Progenitor cell of endocrine pancreas (in vitro differentiated cells): ENCODE data around the gene AXL. TPM values are rescaled to one million over a fixed set of nuclear protein-coding genes. Genes with fewer than 3 reads are reported as not detected.
A peak's percentile ranks its signal among the peaks of the same experiment; 100 is the strongest.

Source experiments
- DNase-seq: peaks from one replicate; pipeline ENCODE4 v3.0.0; 2021; ENCODE audit warnings: low spot score; ENCODE audit not compliant: unreplicated experiment
- H3K27ac Mint-ChIP-seq: 2 replicates; pipeline ENCODE4 v1.8.0; 2021; ENCODE audit warnings: mild to moderate bottlenecking, moderate library complexity, mixed read lengths
- H3K27me3 Mint-ChIP-seq: 2 replicates; pipeline ENCODE4 v1.8.0; 2021; ENCODE audit warnings: mixed read lengths
- H3K36me3 Mint-ChIP-seq: 2 replicates; pipeline ENCODE4 v1.8.0; 2022; ENCODE audit warnings: mixed read lengths; ENCODE audit not compliant: insufficient read depth
- H3K4me1 Mint-ChIP-seq: 2 replicates; pipeline ENCODE4 v1.8.0; 2021; ENCODE audit warnings: low read depth, mixed read lengths
- H3K4me3 Mint-ChIP-seq: 2 replicates; pipeline ENCODE4 v1.8.0; 2021; ENCODE audit warnings: low read depth, mild to moderate bottlenecking, moderate library complexity, mixed read lengths
- H3K9me3 Mint-ChIP-seq: 2 replicates; pipeline ENCODE4 v1.8.0; 2021; ENCODE audit warnings: low read depth, mixed read lengths
- total RNA-seq: library from RNA; stranded (reverse); gene quantifications from 2 replicates; pipeline ENCODE4 v1.2.1, GENCODE V29; 2021
- TF ChIP-seq, protein P1 (sequence below): fragments of 200-600 bp; sonication (generic); IDR thresholded peaks from one replicate; pipeline ENCODE4 v1.5.0; 2021; ENCODE audit warnings: antibody characterized with exemption, mild to moderate bottlenecking; ENCODE audit not compliant: unreplicated experiment

AXL gene
- total RNA-seq, 1 donor from 2014 or later = 14.8 TPM

DNA sequence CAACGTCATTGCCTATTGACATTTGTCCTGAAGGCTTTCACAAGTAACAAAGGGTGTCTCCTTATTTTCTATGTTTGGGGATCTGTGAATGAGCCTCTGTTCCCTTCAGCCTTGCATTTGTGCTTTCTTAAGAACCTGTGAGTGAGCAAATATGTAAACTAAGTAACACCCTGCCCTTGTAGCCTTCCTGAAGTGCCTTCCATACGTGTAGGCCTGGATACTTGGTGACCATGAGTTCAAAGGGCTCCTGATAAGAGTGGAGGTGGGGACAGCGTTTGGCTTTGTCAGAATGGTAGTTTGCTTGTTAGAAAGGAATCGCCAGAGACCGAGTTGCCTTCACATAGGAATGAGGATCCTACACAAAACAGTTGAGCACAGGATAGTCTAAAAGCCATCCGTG lies 76.5 kb downstream of the AXL start:
- Mint-ChIP-seq H3K27me3 (no peaks in the 10 kb centered on the region), H3K27ac (peak overlapping the region; percentile 89), H3K9me3 (no peaks in the 10 kb centered on the region), H3K36me3 (peaks cover 41% of the 10 kb centered on the region), H3K4me1 (peaks cover 26% of the 10 kb centered on the region), H3K4me3 (no peak overlapping the region)
- TF ChIP-seq, protein P1, sequence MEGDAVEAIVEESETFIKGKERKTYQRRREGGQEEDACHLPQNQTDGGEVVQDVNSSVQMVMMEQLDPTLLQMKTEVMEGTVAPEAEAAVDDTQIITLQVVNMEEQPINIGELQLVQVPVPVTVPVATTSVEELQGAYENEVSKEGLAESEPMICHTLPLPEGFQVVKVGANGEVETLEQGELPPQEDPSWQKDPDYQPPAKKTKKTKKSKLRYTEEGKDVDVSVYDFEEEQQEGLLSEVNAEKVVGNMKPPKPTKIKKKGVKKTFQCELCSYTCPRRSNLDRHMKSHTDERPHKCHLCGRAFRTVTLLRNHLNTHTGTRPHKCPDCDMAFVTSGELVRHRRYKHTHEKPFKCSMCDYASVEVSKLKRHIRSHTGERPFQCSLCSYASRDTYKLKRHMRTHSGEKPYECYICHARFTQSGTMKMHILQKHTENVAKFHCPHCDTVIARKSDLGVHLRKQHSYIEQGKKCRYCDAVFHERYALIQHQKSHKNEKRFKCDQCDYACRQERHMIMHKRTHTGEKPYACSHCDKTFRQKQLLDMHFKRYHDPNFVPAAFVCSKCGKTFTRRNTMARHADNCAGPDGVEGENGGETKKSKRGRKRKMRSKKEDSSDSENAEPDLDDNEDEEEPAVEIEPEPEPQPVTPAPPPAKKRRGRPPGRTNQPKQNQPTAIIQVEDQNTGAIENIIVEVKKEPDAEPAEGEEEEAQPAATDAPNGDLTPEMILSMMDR = no peak
- no peak for DNase-seq

DNA sequence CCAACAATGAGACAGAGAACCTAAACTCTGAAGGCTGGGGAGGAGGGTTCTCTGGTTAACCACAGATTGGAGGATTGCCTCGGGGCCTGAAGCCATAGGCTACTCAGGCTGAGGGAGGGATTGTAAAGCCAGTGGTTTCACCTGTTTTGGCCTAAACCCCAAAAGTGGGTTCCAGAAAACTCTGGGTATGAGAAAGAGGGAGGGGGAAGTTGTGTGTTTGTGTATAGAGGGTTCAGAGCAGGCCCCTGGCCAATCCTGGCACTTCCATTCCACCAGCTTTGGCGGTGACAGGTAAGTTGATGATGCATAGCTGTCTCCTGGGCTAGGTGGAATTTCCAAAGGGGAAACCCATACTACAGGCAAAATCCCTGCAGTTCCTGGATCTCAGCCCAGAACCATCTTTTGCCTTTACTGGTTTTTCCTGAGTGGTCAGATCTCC lies 77.4 kb downstream of the AXL start:
- TF ChIP-seq, protein P1 = no peak
- Mint-ChIP-seq H3K4me3 (no peak overlapping the region), H3K9me3 (no peaks in the 10 kb centered on the region), H3K36me3 (peaks cover 44% of the 10 kb centered on the region), H3K27ac (peak overlapping the region; percentile 89), H3K27me3 (no peaks in the 10 kb centered on the region), H3K4me1 (peaks cover 26% of the 10 kb centered on the region)
- no peak for DNase-seq

DNA sequence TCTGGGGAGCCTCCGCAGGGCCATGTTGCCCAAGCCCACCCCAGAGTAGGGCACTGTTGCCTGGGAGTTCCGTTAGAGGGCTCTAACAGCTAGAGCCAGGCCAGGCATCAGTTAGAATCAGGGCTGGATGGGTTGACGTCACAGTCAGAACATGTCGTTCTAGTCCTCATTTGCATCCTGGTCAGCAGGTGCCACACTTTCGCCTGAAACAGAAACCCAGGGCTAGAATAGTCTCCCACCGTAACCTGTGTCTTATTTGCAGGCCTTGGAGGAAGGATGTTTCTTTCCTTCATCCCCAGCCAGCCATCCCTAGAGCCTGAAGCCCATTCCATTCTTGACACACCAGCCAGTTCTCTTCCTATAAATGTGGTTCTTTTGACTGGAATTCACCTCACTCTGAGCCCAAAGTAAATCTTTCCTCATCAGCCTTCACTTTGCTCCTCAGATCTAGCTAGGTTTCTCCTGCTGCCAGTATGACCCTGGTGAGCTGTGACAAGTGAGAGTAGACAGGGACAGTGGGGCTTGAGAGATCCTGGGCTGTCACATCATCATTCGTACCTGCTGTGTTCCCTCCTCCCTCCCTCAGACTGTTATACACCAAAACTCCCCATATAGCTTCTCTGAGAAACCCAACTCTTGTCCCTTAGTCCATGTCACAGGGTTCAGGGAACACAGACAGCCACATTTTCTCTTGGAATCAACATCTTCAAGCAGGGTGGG lies 78.8 kb downstream of the AXL start:
- TF ChIP-seq, protein P1 = no peak
- Mint-ChIP-seq H3K27me3 (no peaks in the 10 kb centered on the region), H3K36me3 (peaks cover 40% of the 10 kb centered on the region), H3K4me3 (no peak overlapping the region), H3K9me3 (no peaks in the 10 kb centered on the region), H3K27ac (peak overlapping the region; percentile 97), H3K4me1 (peaks cover 26% of the 10 kb centered on the region)
- DNase-seq = no peak

DNA sequence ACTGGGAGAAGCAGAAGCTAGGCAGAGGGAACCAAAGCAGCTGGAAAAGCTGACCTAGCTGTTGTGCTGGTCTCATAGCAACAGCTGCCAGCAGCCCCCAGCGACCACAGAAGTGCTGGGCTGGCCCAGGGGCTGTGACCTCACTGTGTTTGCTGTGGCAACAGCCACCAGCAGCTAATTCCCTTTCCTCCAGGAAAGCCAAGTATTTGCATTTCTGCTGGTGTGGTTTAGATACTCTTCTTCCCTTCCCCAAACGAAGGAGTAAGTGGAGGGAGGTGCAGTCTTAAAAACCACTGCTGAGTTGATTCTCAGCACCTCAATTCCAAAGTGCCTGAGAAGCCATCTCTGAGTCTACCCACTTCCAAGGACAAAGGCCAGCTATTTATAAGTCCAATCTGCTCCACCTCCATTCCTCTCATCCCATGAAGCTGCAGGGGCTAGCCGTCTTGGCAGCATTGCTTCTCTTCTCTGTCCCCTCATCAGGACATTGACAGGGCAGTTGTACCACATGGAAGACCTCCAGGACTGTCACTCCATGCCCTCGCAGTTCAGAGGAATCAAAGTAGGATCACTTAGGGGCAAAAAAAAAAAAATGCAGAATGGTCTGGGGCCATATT lies 79.4 kb downstream of the AXL start:
- H3K36me3 Mint-ChIP-seq = peaks cover 40% of the 10 kb centered on the region
- no peaks in the 10 kb centered on the region for H3K27me3 Mint-ChIP-seq
- H3K27ac Mint-ChIP-seq = peak overlapping the region; percentile 97

DNA sequence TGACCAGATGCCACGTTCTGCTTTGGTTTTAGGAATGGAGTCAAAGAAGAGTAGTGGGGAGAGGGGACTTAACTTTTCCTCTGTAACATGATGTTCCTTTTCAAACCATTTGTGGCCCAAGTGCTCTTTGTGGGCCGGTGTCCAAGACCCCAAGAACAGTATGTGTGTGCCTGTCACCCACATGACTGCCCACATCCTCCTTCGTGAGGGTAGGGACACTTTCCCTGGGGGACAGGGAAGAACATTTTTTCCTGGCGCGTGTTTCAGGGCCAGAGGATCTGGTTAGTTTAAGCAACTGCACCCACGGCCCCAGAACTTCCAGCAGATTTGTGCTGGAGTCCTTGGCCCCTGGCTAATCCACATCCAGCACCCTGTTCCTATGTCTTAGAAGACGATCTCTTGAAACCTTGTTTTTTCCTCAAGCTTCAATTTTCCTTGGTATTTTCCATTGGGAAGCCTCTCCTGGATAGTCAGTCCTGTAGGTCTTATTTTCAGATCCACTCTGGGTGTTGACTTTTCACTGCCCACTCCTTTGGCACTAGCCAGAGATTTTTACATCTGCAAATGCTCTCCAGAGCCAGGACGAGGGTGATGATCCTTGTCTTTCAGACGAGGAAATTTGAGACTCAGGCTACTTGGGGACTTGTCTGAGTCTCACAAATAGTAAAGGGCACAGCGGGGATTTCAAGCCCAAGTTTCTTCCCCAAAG lies 80.2 kb downstream of the AXL start:
- H3K27me3 Mint-ChIP-seq = no peaks in the 10 kb centered on the region
- H3K4me1 Mint-ChIP-seq = peaks cover 26% of the 10 kb centered on the region
- TF ChIP-seq, protein P1 = no peak
- no peaks in the 10 kb centered on the region for H3K9me3 Mint-ChIP-seq
- no peak for DNase-seq
- H3K27ac Mint-ChIP-seq = peak overlapping the region; percentile 74
- peaks cover 37% of the 10 kb centered on the region for H3K36me3 Mint-ChIP-seq
- no peak overlapping the region for H3K4me3 Mint-ChIP-seq

More for the DNA sequence above, 79.4 kb downstream of the AXL start:
- Mint-ChIP-seq H3K9me3 (no peaks in the 10 kb centered on the region), H3K4me1 (peaks cover 26% of the 10 kb centered on the region), H3K4me3 (no peak overlapping the region)
- no peak for DNase-seq
- TF ChIP-seq, protein P1 = no peak
